HG03196 (cell line): ENCODE measurements around the gene MUC5AC.
"Not testable (repeated sequence)": the region's sequence is repeated elsewhere in the genome, so short reads cannot be mapped to it uniquely, and the experiment has no call there.

Source experiments
- ATAC-seq: cut with Tn5 transposase; IDR thresholded peaks from one replicate; pipeline ENCODE4 v1.9.1; 2021; ENCODE audit not compliant: unreplicated experiment

Gene MUC5AC

DNA sequence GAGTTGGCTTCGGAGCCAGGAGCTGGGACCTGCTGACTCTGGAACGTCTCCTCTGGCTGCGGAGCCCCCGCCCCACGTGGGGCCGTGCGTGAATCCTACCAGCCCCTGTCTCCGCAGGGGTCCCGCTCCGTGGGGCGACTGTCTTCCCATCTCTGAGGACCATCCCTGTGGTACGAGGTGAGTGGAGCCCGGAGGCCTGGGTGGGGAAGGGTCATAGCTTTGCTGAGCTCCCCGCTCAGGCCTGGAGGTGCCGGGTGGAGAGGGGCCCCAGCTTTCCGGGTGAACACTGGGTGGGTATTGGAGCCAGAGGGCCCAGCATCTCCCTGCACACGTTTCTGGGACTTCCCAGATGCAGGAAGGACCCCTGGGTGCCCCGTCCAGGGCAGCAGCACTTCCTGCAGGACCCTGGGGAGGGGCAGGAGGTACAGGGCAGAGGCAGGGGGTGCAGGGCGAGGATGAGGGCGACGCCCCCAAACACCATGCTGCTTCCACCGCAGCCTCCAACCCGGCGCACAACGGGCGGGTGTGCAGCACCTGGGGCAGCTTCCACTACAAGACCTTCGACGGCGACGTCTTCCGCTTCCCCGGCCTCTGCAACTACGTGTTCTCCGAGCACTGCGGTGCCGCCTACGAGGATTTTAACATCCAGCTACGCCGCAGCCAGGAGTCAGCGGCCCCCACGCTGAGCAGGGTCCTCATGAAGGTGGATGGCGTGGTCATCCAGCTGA, 3.8 kb downstream of the MUC5AC start:
- no peak for ATAC-seq

DNA sequence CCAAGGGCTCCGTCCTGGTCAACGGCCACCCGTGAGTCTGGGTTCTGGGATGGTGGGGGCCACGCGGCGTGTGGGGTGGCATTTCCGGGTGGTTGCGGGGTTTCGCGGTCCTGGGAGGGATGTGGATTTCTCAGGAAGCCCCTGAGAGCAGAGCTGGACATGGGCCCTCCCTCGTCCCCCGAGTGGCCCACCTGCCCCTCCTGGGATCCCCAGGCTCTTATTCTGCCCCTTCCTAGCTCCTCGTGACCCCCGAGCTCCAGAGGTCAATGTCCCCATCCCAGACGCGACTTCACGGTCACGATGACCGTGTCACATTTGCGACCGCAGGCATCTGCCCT, 4.4 kb downstream of the MUC5AC start:
- no peak for ATAC-seq

DNA sequence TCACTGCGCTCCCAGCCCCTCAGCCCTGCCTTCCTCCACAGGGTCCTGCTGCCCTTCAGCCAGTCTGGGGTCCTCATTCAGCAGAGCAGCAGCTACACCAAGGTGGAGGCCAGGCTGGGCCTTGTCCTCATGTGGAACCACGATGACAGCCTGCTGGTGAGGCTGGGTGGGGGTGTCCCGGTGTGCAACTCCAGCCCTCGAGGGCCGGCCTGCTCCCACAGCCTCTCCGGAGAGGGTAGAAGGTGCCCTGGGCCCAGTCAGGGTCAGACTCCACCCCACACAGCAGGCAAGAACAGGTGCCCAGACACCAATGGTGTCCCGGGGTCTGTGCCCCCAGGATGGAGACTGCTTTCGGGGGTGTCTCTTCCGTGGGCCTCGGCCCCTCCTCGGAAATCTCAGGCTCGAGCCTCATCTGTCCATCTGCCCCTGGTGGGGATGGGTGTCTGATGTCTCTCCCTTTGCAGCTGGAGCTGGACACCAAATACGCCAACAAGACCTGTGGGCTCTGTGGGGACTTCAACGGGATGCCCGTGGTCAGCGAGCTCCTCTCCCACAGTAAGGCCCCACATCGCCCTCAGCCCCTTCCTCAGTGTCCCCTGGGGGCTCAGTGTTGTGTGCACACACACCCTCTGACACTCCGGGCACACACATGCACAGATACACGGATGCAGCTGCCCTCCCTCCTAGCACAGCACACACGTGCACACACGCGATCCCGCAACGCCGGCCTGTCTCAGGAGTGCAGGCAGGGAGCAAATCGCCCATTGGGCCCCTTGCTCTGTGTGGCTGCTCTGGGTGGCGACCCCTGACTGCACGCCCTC, 4.9 kb downstream of the MUC5AC start:
- ATAC-seq: no peak

GRCh38 chr11:1163321-1163910, 5.7 kb downstream of the MUC5AC start:
- no peak for ATAC-seq

DNA sequence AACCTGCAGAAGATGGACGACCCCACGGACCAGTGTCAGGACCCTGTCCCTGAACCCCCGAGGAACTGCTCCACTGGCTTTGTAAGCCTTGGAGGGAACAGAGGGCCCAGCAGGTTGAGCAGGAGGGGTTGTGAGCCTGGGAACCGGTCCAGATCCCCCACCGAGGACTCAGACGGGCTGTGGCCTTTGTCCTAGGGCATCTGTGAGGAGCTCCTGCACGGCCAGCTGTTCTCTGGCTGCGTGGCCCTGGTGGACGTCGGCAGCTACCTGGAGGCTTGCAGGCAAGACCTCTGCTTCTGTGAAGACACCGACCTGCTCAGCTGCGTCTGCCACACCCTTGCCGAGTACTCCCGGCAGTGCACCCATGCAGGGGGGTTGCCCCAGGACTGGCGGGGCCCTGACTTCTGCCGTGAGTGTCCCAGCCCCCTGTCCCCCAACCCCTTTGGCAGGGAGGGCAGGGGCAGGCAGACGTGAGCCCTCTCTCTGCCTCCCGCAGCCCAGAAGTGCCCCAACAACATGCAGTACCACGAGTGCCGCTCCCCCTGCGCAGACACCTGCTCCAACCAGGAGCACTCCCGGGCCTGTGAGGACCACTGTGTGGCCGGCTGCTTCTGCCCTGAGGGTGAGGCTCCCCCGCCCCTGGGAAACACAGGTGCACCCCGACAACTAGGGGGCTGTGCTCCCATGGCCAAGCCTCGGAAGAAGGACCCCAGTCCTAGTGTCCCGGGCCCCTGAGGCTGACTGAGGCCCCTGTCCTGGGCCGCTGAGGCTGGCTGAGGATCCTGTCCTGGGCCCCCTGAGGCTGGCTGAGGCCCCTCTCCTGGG, 6.4 kb downstream of the MUC5AC start:
- no peak for ATAC-seq

GRCh38 chr11:1164779-1165255, 7.1 kb downstream of the MUC5AC start:
- ATAC-seq: not testable (repeated sequence)

- no peak for ATAC-seq
Observed at GRCh38 chr11:1165256-1166041, 7.7 kb downstream of the MUC5AC start.

DNA sequence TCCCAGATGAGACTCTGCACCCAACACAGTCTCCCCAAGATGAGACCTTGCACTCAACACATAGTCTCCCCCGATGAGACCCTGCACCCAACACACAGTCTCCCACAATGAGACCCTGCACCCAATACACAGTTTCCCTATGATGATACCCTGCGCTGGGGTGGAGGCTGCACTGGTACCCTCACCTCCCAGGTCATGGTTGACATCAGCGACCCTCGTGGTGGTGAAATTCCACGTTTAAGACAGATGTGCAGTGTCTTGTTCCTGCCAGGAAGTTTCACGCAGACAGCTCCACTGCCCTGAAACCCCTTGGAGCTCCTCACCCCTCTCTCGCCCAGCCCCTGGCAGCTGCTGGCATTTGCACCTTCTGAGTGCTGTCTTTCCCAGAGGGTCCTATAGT, 9.5 kb downstream of the MUC5AC start:
- ATAC-seq: no peak

DNA sequence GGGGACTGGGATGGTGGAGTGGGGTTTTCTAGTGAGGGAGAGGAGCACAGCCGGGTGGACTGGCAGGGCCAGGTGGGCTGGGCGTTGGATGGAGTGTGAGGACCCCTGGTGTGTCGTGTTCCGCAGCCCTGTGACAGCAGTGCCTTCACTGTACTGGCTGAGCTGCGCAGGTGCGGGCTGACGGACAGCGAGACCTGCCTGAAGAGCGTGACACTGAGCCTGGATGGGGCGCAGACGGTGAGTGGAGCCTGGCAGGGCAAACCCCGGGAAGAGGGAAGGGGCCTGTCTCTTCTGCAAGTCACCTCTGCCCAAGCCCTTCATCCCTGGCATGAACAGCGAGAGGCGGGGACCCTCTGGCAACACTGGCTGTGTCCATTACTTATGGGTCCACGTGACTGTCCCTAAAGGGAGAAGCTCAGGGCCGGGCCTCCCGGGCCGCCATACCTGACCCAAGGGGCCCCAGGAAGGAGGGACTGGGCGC, 10.0 kb downstream of the MUC5AC start:
- ATAC-seq: no peak

DNA sequence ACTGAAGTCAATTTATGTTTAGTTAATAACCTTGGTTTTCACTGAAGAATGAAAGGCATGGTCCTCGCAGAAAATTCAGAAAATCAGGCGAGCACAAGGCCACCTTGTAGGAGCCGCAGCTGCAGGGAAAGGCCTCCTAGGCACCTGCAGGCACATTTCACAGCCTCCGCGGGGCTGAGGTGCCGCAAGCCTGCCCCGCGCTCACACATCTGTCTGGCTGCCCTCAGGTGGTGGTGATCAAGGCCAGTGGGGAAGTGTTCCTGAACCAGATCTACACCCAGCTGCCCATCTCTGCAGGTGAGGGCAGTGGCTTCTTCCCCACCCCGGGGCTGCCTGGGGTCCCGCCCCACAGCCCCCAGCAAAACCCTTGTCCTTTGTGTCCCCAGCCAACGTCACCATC, 10.5 kb downstream of the MUC5AC start:
- ATAC-seq: no peak

GRCh38 chr11:1168721-1169161, 11.0 kb downstream of the MUC5AC start:
- no peak for ATAC-seq

- ATAC-seq: no peak
Observed at GRCh38 chr11:1171223-1171984, 13.7 kb downstream of the MUC5AC start.

DNA sequence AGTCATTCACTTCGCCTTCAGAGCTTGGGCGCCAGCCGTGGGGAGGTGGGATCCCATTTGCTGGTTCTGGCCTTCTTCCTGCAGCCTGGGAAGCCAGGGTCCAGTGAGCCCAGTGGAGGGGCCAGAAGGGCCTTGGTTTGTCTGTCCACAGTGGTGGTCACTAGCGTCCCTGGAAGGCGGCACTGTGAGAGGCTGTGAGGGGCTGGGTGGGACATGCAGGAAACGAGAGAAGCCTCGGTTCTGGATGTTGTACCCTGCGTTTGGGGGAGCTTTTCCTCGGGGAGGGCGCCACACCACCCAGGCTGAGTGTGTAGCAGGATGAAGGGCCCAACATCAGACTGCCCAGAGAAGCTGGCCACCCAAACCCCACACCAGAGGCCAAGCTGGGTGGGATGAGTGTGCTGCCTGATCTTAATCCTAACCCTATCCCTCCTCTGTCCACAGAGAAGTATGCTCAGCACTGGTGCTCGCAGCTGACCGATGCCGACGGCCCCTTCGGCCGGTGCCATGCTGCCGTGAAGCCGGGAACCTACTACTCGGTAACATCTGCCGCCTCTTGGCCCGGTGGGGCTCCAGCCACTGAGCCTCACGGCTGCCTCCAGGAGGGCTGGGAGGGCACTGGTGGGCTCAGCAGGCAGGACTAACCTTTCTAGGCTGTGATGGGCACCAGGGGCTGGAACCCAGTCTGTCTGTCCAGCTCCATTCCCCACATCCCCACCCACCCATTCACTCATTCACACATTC, 14.4 kb downstream of the MUC5AC start:
- ATAC-seq: no peak

DNA sequence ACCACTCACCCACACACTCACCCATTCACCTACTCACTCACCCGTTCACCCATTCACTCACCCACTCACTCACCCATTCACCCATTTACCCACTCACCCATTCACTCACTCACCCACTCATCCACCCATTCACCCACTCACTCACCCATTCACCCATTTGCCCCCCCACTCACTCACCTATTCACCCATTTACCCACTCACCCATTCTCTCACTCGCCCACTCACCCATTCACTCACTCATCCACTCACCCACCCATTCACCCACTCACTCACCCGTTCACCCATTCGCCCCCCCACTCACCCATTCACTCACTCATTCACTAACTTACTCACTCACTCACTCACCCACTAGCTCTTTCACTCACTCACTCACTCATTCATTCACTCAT, 15.0 kb downstream of the MUC5AC start:
- ATAC-seq: no peak

DNA sequence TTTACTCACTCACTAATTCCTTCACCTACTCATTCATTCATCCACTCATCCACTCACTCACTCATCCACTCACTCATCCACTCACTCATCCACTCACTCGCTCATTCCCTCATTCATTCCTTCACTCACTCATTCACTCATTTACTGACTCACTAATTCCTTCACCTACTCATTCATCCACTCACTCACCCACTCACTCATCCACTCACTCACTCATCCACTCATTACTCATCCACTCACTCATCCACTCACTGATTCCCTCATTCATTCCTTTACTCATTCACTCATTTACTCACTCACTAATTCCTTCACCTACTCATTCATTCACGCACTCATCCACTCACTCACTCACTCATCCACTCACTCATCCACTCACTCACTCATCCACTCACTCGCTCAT, 15.6 kb downstream of the MUC5AC start:
- not testable (repeated sequence) for ATAC-seq

DNA sequence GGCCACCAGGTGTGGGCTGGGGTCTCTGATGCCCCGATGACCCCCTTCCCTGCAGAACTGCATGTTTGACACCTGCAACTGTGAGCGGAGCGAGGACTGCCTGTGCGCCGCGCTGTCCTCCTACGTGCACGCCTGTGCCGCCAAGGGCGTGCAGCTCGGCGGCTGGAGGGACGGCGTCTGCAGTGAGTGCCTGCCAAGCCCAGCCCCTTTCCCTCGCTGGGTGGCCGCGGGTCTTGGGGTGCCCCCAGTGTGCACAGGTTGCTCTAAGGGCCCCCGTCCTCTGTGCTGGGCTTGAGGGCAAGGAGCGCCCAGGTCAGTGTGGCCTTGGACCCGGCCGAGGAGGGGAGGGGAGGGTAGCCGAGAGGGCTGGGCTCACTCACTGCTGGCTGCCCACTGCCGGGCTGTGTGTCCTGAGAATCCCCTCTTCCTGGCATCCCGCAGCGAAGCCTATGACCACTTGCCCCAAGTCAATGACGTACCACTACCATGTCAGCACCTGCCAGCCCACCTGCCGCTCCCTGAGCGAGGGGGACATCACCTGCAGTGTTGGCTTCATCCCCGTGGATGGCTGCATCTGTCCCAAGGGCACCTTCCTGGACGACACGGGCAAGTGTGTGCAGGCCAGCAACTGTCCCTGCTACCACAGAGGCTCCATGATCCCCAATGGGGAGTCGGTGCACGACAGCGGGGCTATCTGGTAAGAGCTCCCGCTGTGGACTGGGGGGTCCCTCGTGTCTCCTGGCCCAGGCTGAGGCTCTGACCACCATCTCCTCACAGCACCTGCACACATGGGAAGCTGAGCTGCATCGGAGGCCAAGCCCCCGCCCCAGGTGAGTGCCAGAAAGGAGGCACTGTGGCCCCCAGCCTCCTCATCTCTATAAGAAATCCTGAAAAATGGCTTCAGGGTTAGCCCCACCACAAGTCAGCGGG, 17.0 kb downstream of the MUC5AC start:
- no peak for ATAC-seq

GRCh38 chr11:1175461-1176223, 17.9 kb downstream of the MUC5AC start:
- ATAC-seq: no peak
